SK-N-SH (cell line): ENCODE data around the gene MYOM3. TPM values are rescaled to one million over a fixed set of nuclear protein-coding genes. Genes with fewer than 3 reads are reported as not detected.

Source experiments
- CTCF ChIA-PET: fragments of 300-600, 350-600 bp; formaldehyde crosslinking; extraction: SDS; loops from one replicate; lab custom pipeline; 2021; lab: Yijun Ruan, JAX
- POLR2A ChIA-PET: fragments of 350-600 bp; sonication (Branson Sonifier 250); formaldehyde crosslinking; extraction: SDS; loops from one replicate; lab custom pipeline; 2020; ENCODE audit warnings: antibody characterized with exemption, inconsistent platforms; lab: Yijun Ruan, JAX
- DNase-seq: peaks from one replicate; pipeline ENCODE4 v3.0.0; 2012
- H2AFZ ChIP-seq: fragments of 200-600 bp; sonication (generic); 2 replicates; pipeline ENCODE4 v1.8.1; 2016; ENCODE audit warnings: antibody characterized with exemption, mild to moderate bottlenecking, low read depth
- H3F3A ChIP-seq: fragments of 200-600 bp; sonication (generic); replicated peaks from 2 replicates; pipeline ENCODE3; 2016; ENCODE audit warnings: antibody characterized with exemption, mild to moderate bottlenecking; ENCODE audit not compliant: insufficient read depth
- H3K27ac ChIP-seq, 2 experiments: fragments of 200-500 bp in 1 of 2; fragments of 200-600 bp in 1 of 2; sonication (Bioruptor generic) in 1 of 2; sonication (generic), shearing (Covaris generic) in 1 of 2; 2 replicates each; pipeline versions ENCODE4 v1.5.1 to v1.6.1; 2014 to 2016; ENCODE audit warnings: low read depth in 2 of 2, inconsistent platforms in 1 of 2, low read length in 1 of 2, mild to moderate bottlenecking in 1 of 2, mixed read lengths in 1 of 2
- H3K27me3 ChIP-seq: fragments of 200-600 bp; sonication (generic), shearing (Covaris generic); 2 replicates; pipeline ENCODE4 v1.6.1; 2016; ENCODE audit warnings: mixed run types; ENCODE audit not compliant: insufficient read depth
- H3K36me3 ChIP-seq, 2 experiments: fragments of 200-500 bp in 1 of 2; fragments of 200-600 bp in 1 of 2; sonication (Bioruptor generic) in 1 of 2; sonication (generic) in 1 of 2; replicated peaks in 1 of 2; 2 replicates each; pipeline versions ENCODE3 to v1.5.1; 2014 to 2016; ENCODE audit warnings: low read length in 1 of 2, mild to moderate bottlenecking in 1 of 2; ENCODE audit not compliant: insufficient read depth in 2 of 2, control insufficient read depth in 1 of 2
- H3K4me1 ChIP-seq, 2 experiments: fragments of 200-500 bp in 1 of 2; fragments of 200-600 bp in 1 of 2; sonication (Bioruptor generic) in 1 of 2; sonication (generic), shearing (Covaris generic) in 1 of 2; 2 replicates each; pipeline versions ENCODE4 v1.5.1 to v1.6.1; 2014 to 2016; ENCODE audit warnings: low read depth in 1 of 2, low read length in 1 of 2, mixed run types in 1 of 2; ENCODE audit not compliant: insufficient read depth in 2 of 2, control insufficient read depth in 1 of 2
- H3K4me2 ChIP-seq: fragments of 200-600 bp; sonication (generic), shearing (Covaris generic); 2 replicates; pipeline ENCODE4 v1.6.1; 2017; ENCODE audit warnings: mixed run types
- H3K4me3 ChIP-seq, 2 experiments: fragments of 200-500 bp in 1 of 2; fragments of 200-600 bp in 1 of 2; sonication (Bioruptor generic) in 1 of 2; sonication (generic), shearing (Covaris generic) in 1 of 2; 2 replicates each; pipeline versions ENCODE4 v1.5.1 to v1.8.1; 2014 to 2016; ENCODE audit warnings: low read depth in 2 of 2, inconsistent platforms in 1 of 2, low read length in 1 of 2, mild to moderate bottlenecking in 1 of 2, mixed read lengths in 1 of 2, moderate library complexity in 1 of 2
- H3K79me2 ChIP-seq: fragments of 200-600 bp; sonication (generic); 2 replicates; pipeline ENCODE4 v1.8.1; 2017; ENCODE audit warnings: mild to moderate bottlenecking; ENCODE audit not compliant: insufficient read depth
- H3K9ac ChIP-seq: fragments of 200-600 bp; sonication (generic); 2 replicates; pipeline ENCODE4 v1.6.1; 2017; ENCODE audit warnings: mixed run types
- H3K9me2 ChIP-seq: fragments of 200-600 bp; sonication (generic); 2 replicates; pipeline ENCODE4 v1.6.1; 2017; ENCODE audit warnings: mixed run types
- H3K9me3 ChIP-seq: fragments of 200-600 bp; sonication (generic); 2 replicates; pipeline ENCODE4 v1.6.1; 2017; ENCODE audit warnings: mixed run types, mild to moderate bottlenecking, moderate library complexity
- H4K20me1 ChIP-seq: fragments of 200-600 bp; sonication (generic); 2 replicates; pipeline ENCODE4 v1.6.1; 2017; ENCODE audit warnings: mild to moderate bottlenecking, mixed run types; ENCODE audit not compliant: insufficient read depth
- CHD2 ChIP-seq: fragments of 150-350 bp; IDR thresholded peaks from 2 replicates; pipeline ENCODE4 v1.6.1; 2018; ENCODE audit warnings: low read length; ENCODE audit not compliant: partially characterized antibody
- EP300 ChIP-seq, 2 experiments: IDR thresholded peaks; 2 replicates each; pipeline versions ENCODE4 v1.4.0 to v1.6.1; 2012; ENCODE audit warnings: borderline replicate concordance in 1 of 2, low read depth in 1 of 2, low read length in 1 of 2
- EZH2phosphoT487 ChIP-seq: fragments of 200-600 bp; sonication (generic); IDR thresholded peaks from 2 replicates; pipeline ENCODE4 v1.6.1; 2017; ENCODE audit warnings: low read depth, mixed run types, mild to moderate bottlenecking, antibody characterized with exemption, moderate library complexity, borderline replicate concordance
- FOSL2 ChIP-seq: IDR thresholded peaks from 2 replicates; pipeline ENCODE4 v1.4.0; 2012; ENCODE audit warnings: low read depth, mild to moderate bottlenecking, moderate library complexity, borderline replicate concordance
- GABPA ChIP-seq: IDR thresholded peaks from 2 replicates; pipeline ENCODE4 v1.4.0; 2012; ENCODE audit warnings: low read depth, mild to moderate bottlenecking
- GATA2 ChIP-seq: sonication (generic); formaldehyde crosslinking; IDR thresholded peaks from 2 replicates; pipeline ENCODE4 v1.5.0; 2020; ENCODE audit warnings: mild to moderate bottlenecking, missing genetic modification reagents
- RAD21 ChIP-seq: IDR thresholded peaks from 2 replicates; pipeline ENCODE4 v1.6.1; 2012; ENCODE audit warnings: mild to moderate bottlenecking, low read length
- RFX5 ChIP-seq: IDR thresholded peaks from 2 replicates; pipeline ENCODE4 v1.6.1; 2012; ENCODE audit warnings: mild to moderate bottlenecking, improper control_type of control experiment, low read length
- RXRA ChIP-seq: IDR thresholded peaks from 2 replicates; pipeline ENCODE4 v1.4.0; 2012; ENCODE audit warnings: low read depth, mild to moderate bottlenecking, borderline replicate concordance
- SIN3A ChIP-seq: IDR thresholded peaks from 2 replicates; pipeline ENCODE4 v1.6.1; 2012; ENCODE audit warnings: low read depth, mild to moderate bottlenecking, low read length, moderate library complexity, borderline replicate concordance
- TAF1 ChIP-seq: IDR thresholded peaks from 2 replicates; pipeline ENCODE4 v1.6.1; 2012; ENCODE audit warnings: low read depth, mild to moderate bottlenecking, low read length, moderate library complexity, borderline replicate concordance
- TCF12 ChIP-seq: IDR thresholded peaks from 2 replicates; pipeline ENCODE4 v1.4.0; 2012
- TEAD4 ChIP-seq: IDR thresholded peaks from 2 replicates; pipeline ENCODE4 v1.4.0; 2012; ENCODE audit warnings: mild to moderate bottlenecking, borderline replicate concordance; ENCODE audit not compliant: insufficient read depth
- YY1 ChIP-seq: IDR thresholded peaks from 2 replicates; pipeline ENCODE4 v1.4.0; 2012; ENCODE audit warnings: low read depth, mild to moderate bottlenecking
- WGBS: methylation state at CpG from one replicate; pipeline ENCODE4 v1.1.6; 2017; ENCODE audit warnings: low lambda C conversion rate; 5-methylcytosine and 5-hydroxymethylcytosine counted together
- polyA plus RNA-seq, 3 experiments: library from polyadenylated mRNA; depleted of rRNA; stranded (reverse); fragments of >200 nt; gene quantifications; 2 replicates each; pipeline ENCODE4 v1.2.3, GENCODE V29; 2012
- TF ChIP-seq, protein P1 (sequence below): IDR thresholded peaks from 2 replicates; pipeline ENCODE4; 2012
- TF ChIP-seq, protein P2 (sequence below): IDR thresholded peaks from 2 replicates; pipeline ENCODE4 v1.6.1; 2012; ENCODE audit warnings: mild to moderate bottlenecking, low read depth, low read length, moderate library complexity
- TF ChIP-seq, protein P3 (sequence below): fragments of 150-350 bp; IDR thresholded peaks from 2 replicates; pipeline ENCODE4 v1.6.1; 2017; ENCODE audit warnings: antibody characterized with exemption, low read length, low read depth, borderline replicate concordance
- TF ChIP-seq, protein P4 (sequence below): fragments of 150-350 bp; IDR thresholded peaks from 2 replicates; pipeline ENCODE4 v1.6.1; 2016; ENCODE audit warnings: mild to moderate bottlenecking, low read depth, low read length

MYOM3 gene
- polyA plus RNA-seq, 1 of the 3 experiments (the other 2 are of a cell fraction), result 0.02 TPM

DNA sequence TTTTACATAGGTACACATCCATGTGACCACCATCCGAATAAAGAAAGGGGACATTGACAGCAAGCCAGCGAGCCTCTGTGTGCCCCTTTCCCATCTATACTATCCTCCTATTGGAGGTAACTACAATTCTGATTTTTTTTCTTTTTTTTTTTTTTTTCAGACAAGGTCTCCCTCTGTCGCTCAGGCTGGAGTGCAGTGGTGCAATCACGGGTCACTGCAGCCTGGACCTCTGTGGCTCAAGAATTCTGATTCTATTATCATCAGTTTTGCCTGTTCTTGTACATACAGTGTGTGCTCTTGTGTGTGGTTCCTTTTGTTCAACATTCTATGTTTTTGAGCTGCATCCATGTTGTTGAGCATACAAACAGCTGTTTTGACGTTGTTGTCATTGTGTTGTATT is 75.8 kb downstream of the MYOM3 start:
- H4K20me1 ChIP-seq, result no peaks in the 10 kb centered on the region
- H3K9me3 ChIP-seq, result no peaks in the 10 kb centered on the region
- H3K36me3 ChIP-seq, result no peaks in the 10 kb centered on the region
- no peak overlapping the region for H3K9ac ChIP-seq
- no peak overlapping the region for H3K4me2 ChIP-seq
- H2AFZ ChIP-seq, result no peak overlapping the region; the same call in 1 of the 2 replicates
- 91% methylated on average over 5 of the region's 5 CpGs for WGBS
- ChIA-PET POLR2A (no interaction called here), CTCF (interaction anchor here (1.0 to 1.1 kb wide), 2 partner anchors 8 to 35 kb away, joined by 3 to 5 read pairs; no protein-coding TSS in a partner anchor)
- no peaks in the 10 kb centered on the region for H3K4me1 ChIP-seq
- H3K79me2 ChIP-seq, result no peaks in the 10 kb centered on the region
- no peak for DNase-seq
- no peaks in the 10 kb centered on the region for H3K9me2 ChIP-seq
- H3K4me3 ChIP-seq, result no peak overlapping the region
- TF ChIP-seq, protein P1, sequence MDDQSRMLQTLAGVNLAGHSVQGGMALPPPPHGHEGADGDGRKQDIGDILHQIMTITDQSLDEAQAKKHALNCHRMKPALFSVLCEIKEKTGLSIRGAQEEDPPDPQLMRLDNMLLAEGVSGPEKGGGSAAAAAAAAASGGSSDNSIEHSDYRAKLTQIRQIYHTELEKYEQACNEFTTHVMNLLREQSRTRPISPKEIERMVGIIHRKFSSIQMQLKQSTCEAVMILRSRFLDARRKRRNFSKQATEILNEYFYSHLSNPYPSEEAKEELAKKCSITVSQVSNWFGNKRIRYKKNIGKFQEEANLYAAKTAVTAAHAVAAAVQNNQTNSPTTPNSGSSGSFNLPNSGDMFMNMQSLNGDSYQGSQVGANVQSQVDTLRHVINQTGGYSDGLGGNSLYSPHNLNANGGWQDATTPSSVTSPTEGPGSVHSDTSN, result no peak
- TF ChIP-seq RFX5 (no peak), FOSL2 (no peak), SIN3A (no peak), TEAD4 (no peak), GABPA (no peak), TAF1 (no peak), RXRA (no peak), EZH2phosphoT487 (no peak)
- TF ChIP-seq, protein P2, sequence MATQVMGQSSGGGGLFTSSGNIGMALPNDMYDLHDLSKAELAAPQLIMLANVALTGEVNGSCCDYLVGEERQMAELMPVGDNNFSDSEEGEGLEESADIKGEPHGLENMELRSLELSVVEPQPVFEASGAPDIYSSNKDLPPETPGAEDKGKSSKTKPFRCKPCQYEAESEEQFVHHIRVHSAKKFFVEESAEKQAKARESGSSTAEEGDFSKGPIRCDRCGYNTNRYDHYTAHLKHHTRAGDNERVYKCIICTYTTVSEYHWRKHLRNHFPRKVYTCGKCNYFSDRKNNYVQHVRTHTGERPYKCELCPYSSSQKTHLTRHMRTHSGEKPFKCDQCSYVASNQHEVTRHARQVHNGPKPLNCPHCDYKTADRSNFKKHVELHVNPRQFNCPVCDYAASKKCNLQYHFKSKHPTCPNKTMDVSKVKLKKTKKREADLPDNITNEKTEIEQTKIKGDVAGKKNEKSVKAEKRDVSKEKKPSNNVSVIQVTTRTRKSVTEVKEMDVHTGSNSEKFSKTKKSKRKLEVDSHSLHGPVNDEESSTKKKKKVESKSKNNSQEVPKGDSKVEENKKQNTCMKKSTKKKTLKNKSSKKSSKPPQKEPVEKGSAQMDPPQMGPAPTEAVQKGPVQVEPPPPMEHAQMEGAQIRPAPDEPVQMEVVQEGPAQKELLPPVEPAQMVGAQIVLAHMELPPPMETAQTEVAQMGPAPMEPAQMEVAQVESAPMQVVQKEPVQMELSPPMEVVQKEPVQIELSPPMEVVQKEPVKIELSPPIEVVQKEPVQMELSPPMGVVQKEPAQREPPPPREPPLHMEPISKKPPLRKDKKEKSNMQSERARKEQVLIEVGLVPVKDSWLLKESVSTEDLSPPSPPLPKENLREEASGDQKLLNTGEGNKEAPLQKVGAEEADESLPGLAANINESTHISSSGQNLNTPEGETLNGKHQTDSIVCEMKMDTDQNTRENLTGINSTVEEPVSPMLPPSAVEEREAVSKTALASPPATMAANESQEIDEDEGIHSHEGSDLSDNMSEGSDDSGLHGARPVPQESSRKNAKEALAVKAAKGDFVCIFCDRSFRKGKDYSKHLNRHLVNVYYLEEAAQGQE, result no peak
- TF ChIP-seq, protein P3, sequence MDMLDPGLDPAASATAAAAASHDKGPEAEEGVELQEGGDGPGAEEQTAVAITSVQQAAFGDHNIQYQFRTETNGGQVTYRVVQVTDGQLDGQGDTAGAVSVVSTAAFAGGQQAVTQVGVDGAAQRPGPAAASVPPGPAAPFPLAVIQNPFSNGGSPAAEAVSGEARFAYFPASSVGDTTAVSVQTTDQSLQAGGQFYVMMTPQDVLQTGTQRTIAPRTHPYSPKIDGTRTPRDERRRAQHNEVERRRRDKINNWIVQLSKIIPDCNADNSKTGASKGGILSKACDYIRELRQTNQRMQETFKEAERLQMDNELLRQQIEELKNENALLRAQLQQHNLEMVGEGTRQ, result no peak
- peaks cover 4% of the 10 kb centered on the region for H3F3A ChIP-seq
- H3K27ac ChIP-seq, result no peak overlapping the region
- H3K27me3 ChIP-seq, result no peaks in the 10 kb centered on the region

DNA sequence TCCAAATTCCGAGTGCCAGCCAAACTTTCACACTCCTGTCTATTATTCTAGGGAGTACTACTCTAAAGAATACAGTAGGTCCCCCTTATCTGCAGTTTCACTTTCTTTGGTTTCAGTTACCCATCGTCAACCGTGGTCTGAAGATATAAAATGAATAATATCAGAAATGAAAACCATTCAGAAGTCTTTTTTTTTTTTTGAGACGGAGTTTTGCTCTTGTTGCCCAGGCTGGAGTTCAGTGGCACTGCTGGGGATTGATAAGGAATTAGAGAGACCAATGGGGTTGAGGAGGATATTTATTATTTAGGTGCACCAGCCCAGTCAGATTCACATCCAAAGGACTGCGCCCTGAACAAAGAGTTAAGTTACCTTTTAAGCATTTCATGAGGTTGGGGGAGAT is 79.0 kb downstream of the MYOM3 start:
- DNase-seq, result no peak
- Histone ChIP-seq H3K27ac (no peak overlapping the region), H3K4me1 (no peaks in the 10 kb centered on the region), H3K4me2 (no peak overlapping the region), H3K9me3 (no peaks in the 10 kb centered on the region), H3K27me3 (no peaks in the 10 kb centered on the region), H3K4me3 (no peak overlapping the region), H3K79me2 (no peaks in the 10 kb centered on the region), H3K36me3 (no peaks in the 10 kb centered on the region), H2AFZ (no peak overlapping the region), H3F3A (peaks cover 4% of the 10 kb centered on the region), H3K9me2 (no peaks in the 10 kb centered on the region), H3K9ac (no peak overlapping the region), H4K20me1 (no peaks in the 10 kb centered on the region)
- ChIA-PET CTCF (no interaction called here), POLR2A (no interaction called here)
- WGBS, result 69% methylated on average over 5 of the region's 5 CpGs
- TF ChIP-seq TAF1 (no peak), GABPA (no peak), RFX5 (no peak), RAD21 (no peak), YY1 (no peak), SIN3A (no peak), CHD2 (no peak), RXRA (no peak), TEAD4 (no peak), TCF12 (no peak), EP300 (IDR thresholded peaks at IDR 0.05; ENCODE audit: borderline replicate concordance in 1 of 2, low read depth in 1 of 2, low read length in 1 of 2) (no peak), GATA2 (no peak), FOSL2 (no peak)
- TF ChIP-seq, protein P4, sequence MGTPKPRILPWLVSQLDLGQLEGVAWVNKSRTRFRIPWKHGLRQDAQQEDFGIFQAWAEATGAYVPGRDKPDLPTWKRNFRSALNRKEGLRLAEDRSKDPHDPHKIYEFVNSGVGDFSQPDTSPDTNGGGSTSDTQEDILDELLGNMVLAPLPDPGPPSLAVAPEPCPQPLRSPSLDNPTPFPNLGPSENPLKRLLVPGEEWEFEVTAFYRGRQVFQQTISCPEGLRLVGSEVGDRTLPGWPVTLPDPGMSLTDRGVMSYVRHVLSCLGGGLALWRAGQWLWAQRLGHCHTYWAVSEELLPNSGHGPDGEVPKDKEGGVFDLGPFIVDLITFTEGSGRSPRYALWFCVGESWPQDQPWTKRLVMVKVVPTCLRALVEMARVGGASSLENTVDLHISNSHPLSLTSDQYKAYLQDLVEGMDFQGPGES, result no peak
- TF ChIP-seq, protein P3, result no peak
